CD14-positive monocyte (primary cell): ENCODE measurements around the gene RALGAPA2. TPM values are rescaled to one million over a fixed set of nuclear protein-coding genes. Genes with fewer than 3 reads are reported as not detected.

Experiments used
- DNase-seq, 3 donors: peaks; one replicate each; pipeline ENCODE4 v3.0.0-alpha.2; 2011 to 2022
- H2AFZ ChIP-seq: 2 replicates; pipeline ENCODE4 v1.6.0; 2012; ENCODE audit warnings: mild to moderate bottlenecking, low read depth, low read length, inconsistent platforms; ENCODE audit not compliant: insufficient read depth, poor library complexity, severe bottlenecking
- H3K27ac ChIP-seq, 2 donors: 1 replicate in 1 of 2; 2 replicates in 1 of 2; pipeline ENCODE4 v1.5.1; 2012 to 2013; ENCODE audit warnings: low read length in 2 of 2, control low read depth in 1 of 2, inconsistent platforms in 1 of 2, low read depth in 1 of 2, mild to moderate bottlenecking in 1 of 2
- H3K27me3 ChIP-seq, 2 donors: one replicate each; pipeline versions ENCODE4 v1.6.0 to v1.6.1; 2011 to 2013; ENCODE audit warnings: low read length in 2 of 2; ENCODE audit not compliant: control insufficient read depth in 2 of 2, insufficient read depth in 2 of 2
- H3K36me3 ChIP-seq, 2 donors: replicated peaks in 1 of 2; 1 replicate in 1 of 2; 2 replicates in 1 of 2; pipeline versions ENCODE4 v1.5.1 to v1.6.1; 2012 to 2013; ENCODE audit warnings: low read length in 2 of 2, control low read depth in 1 of 2, inconsistent platforms in 1 of 2, mild to moderate bottlenecking in 1 of 2; ENCODE audit not compliant: insufficient read depth in 2 of 2, control insufficient read depth in 1 of 2
- H3K4me1 ChIP-seq, 2 donors: 1 replicate in 1 of 2; 2 replicates in 1 of 2; pipeline versions ENCODE4 v1.5.1 to v1.6.1; 2012 to 2013; ENCODE audit warnings: low read length in 2 of 2, control low read depth in 1 of 2, inconsistent platforms in 1 of 2, mild to moderate bottlenecking in 1 of 2, moderate library complexity in 1 of 2; ENCODE audit not compliant: insufficient read depth in 2 of 2, control insufficient read depth in 1 of 2
- H3K4me2 ChIP-seq: replicated peaks from 2 replicates; pipeline ENCODE3; 2012; ENCODE audit warnings: low read length, moderate library complexity, mild to moderate bottlenecking; ENCODE audit not compliant: poor library complexity, severe bottlenecking; ENCODE audit errors: extremely low read depth
- H3K4me3 ChIP-seq, 3 experiments: fragments of 200-600 bp in 1 of 3; sonication (generic) in 1 of 3; replicated peaks in 1 of 3; 1 replicate in 2 of 3; 2 replicates in 1 of 3; pipeline ENCODE4 v1.5.1; 2011 to 2013; ENCODE audit warnings: low read length in 3 of 3, mild to moderate bottlenecking in 3 of 3, control low read depth in 2 of 3, low read depth in 2 of 3, inconsistent platforms in 1 of 3, moderate library complexity in 1 of 3
- H3K79me2 ChIP-seq: 2 replicates; pipeline ENCODE4 v1.6.0; 2012; ENCODE audit warnings: mild to moderate bottlenecking, control low read depth, inconsistent platforms, low read length, moderate library complexity; ENCODE audit not compliant: insufficient read depth
- H3K9ac ChIP-seq: 2 replicates; pipeline ENCODE4 v1.6.0; 2017; ENCODE audit warnings: low read length, mild to moderate bottlenecking; ENCODE audit not compliant: insufficient read depth, poor library complexity, severe bottlenecking
- H3K9me3 ChIP-seq, 2 donors: replicated peaks in 1 of 2; 1 replicate in 1 of 2; 2 replicates in 1 of 2; pipeline versions ENCODE4 v1.5.1 to v1.6.1; 2012 to 2013; ENCODE audit warnings: low read length in 2 of 2, control low read depth in 1 of 2; ENCODE audit not compliant: control insufficient read depth in 1 of 2, insufficient read depth in 1 of 2
- H4K20me1 ChIP-seq: 2 replicates; pipeline ENCODE4 v1.6.0; 2012; ENCODE audit warnings: mild to moderate bottlenecking, low read length, control low read depth, moderate library complexity; ENCODE audit not compliant: insufficient read depth
- H3K27ac Mint-ChIP-seq, 7 donors: one replicate each; pipeline ENCODE4 v1.8.0; 2020; ENCODE audit warnings: mild to moderate bottlenecking in 7 of 7, mixed read lengths in 7 of 7, moderate library complexity in 6 of 7, inconsistent platforms in 2 of 7
- H3K27me3 Mint-ChIP-seq, 3 donors: one replicate each; pipeline ENCODE4 v1.8.0; 2021 to 2022; ENCODE audit warnings: low read depth in 3 of 3, mild to moderate bottlenecking in 3 of 3, mixed read lengths in 3 of 3, moderate library complexity in 3 of 3, inconsistent platforms in 1 of 3
- H3K36me3 Mint-ChIP-seq, 2 donors: one replicate each; pipeline ENCODE4 v1.8.0; 2020; ENCODE audit warnings: mixed read lengths in 2 of 2, inconsistent platforms in 1 of 2, mild to moderate bottlenecking in 1 of 2
- H3K4me1 Mint-ChIP-seq: one replicate; pipeline ENCODE4 v1.8.0; 2020; ENCODE audit warnings: mild to moderate bottlenecking, mixed read lengths
- H3K4me3 Mint-ChIP-seq, 2 donors: one replicate each; pipeline ENCODE4 v1.8.0; 2020; ENCODE audit warnings: mild to moderate bottlenecking in 2 of 2, mixed read lengths in 2 of 2, moderate library complexity in 1 of 2
- H3K9me3 Mint-ChIP-seq, 7 donors: one replicate each; pipeline ENCODE4 v1.8.0; 2020 to 2022; ENCODE audit warnings: mixed read lengths in 7 of 7, mild to moderate bottlenecking in 6 of 7, moderate library complexity in 6 of 7, inconsistent platforms in 2 of 7
- WGBS: methylation state at CpG from one replicate; pipeline ENCODE4 v1.1.5; 2013; ENCODE audit warnings: missing lambda C conversion rate; ENCODE audit not compliant: insufficient coverage; 5-methylcytosine and 5-hydroxymethylcytosine counted together
- intact Hi-C, 2 donors: fragments of 100-400 bp; cut with micrococcal nuclease; formaldehyde crosslinking; loops; one replicate each; pipeline versions ENCODE4 v1.15.0 to v1.15.1; 2023
- polyA plus RNA-seq, 3 donors: library from polyadenylated mRNA; depleted of rRNA in 1 of 3; unstranded in 2 of 3; stranded (reverse) in 1 of 3; fragments of 300-500 nt in 2 of 3; fragments of >200 nt in 1 of 3; fragmentation: Illumina TruSeq in 2 of 3; gene quantifications; 1 replicate in 2 of 3; 2 replicates in 1 of 3; pipeline ENCODE4 v1.2.3, GENCODE V29; 2012 to 2021
- TF ChIP-seq, protein P1 (sequence below): fragments of 200-600 bp; IDR thresholded peaks from one replicate; pipeline ENCODE4 v1.8.0; 2022; ENCODE audit warnings: antibody characterized with exemption, mild to moderate bottlenecking

The RALGAPA2 gene
- polyA plus RNA-seq, 3 donors: 6.2 to 13.0 (median 8.9) TPM

DNA sequence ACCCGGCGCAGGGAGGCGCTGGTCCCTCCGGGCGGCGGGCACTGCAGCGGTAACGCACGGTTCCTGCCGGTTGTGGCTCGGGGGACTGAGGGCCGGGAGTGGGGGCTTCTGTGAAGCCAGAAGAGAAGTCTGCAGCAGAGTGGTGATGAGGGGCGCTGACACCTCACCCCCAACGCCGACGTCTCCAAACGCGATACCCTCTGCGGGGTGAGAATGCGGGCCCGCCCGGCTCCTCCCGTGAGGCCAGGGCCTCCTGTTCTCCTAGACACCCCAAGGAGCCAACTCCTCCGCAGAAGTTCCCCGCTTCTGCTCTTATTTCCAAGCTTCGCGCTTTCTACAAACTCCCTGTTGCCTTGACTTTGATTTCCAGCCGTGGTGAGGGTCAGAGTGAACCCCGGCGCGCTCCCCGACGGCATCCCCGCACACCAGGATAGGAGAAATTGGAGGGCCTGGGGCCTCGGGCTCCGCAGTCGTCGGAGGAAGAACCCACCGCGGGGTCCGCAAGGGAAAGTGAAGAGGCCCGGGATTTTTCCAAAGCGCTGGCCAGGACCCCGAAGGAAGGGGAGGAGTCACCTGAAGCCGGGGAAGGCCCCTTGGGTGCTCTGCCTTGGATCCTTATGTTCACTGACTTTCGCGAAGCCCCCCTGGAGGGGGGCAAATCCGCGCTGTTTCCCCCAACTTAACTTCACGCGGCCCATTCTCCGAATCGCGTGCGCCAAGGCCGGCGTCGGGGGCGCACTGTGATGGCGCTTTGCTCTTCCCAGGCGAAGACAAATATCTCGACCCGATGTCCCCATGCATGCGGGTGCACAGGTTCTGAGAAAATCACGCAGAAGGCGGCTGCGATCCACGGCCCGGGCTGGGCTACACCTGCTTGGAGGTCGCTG, 347.6 kb downstream of the RALGAPA2 start:
- Histone ChIP-seq H2AFZ (no peak overlapping the region), H4K20me1 (no peaks in the 10 kb centered on the region), H3K9ac (no peak overlapping the region), H3K9me3 (peaks cover 0 to 20% of the 10 kb centered on the region in 2 donors), H3K79me2 (no peaks in the 10 kb centered on the region), H3K4me3 (peak overlapping the region in 1 of 3 experiments; percentile 44), H3K27me3 (peaks cover 68 to 84% of the 10 kb centered on the region in 2 donors), H3K27ac (no peak overlapping the region), H3K4me2 (peak overlapping the region; percentile 56), H3K36me3 (no peaks in the 10 kb centered on the region), H3K4me1 (peaks cover 36 to 61% of the 10 kb centered on the region in 2 donors)
- Mint-ChIP-seq H3K9me3 (peaks cover 0 to 29% (median 7%) of the 10 kb centered on the region in 7 donors), H3K27ac (no peak overlapping the region), H3K27me3 (peaks cover 76 to 88% (median 77%) of the 10 kb centered on the region in 3 donors), H3K36me3 (peaks cover 3 to 5% of the 10 kb centered on the region in 2 donors), H3K4me1 (peaks cover 49% of the 10 kb centered on the region), H3K4me3 (peak overlapping the region in 1 of 2 donors; percentile 84)
- WGBS: 7% methylated on average over 48 of the region's 70 CpGs
- TF ChIP-seq, protein P1, sequence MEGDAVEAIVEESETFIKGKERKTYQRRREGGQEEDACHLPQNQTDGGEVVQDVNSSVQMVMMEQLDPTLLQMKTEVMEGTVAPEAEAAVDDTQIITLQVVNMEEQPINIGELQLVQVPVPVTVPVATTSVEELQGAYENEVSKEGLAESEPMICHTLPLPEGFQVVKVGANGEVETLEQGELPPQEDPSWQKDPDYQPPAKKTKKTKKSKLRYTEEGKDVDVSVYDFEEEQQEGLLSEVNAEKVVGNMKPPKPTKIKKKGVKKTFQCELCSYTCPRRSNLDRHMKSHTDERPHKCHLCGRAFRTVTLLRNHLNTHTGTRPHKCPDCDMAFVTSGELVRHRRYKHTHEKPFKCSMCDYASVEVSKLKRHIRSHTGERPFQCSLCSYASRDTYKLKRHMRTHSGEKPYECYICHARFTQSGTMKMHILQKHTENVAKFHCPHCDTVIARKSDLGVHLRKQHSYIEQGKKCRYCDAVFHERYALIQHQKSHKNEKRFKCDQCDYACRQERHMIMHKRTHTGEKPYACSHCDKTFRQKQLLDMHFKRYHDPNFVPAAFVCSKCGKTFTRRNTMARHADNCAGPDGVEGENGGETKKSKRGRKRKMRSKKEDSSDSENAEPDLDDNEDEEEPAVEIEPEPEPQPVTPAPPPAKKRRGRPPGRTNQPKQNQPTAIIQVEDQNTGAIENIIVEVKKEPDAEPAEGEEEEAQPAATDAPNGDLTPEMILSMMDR: no peak
- intact Hi-C loops: no loop called here
- DNase-seq: no peak

DNA sequence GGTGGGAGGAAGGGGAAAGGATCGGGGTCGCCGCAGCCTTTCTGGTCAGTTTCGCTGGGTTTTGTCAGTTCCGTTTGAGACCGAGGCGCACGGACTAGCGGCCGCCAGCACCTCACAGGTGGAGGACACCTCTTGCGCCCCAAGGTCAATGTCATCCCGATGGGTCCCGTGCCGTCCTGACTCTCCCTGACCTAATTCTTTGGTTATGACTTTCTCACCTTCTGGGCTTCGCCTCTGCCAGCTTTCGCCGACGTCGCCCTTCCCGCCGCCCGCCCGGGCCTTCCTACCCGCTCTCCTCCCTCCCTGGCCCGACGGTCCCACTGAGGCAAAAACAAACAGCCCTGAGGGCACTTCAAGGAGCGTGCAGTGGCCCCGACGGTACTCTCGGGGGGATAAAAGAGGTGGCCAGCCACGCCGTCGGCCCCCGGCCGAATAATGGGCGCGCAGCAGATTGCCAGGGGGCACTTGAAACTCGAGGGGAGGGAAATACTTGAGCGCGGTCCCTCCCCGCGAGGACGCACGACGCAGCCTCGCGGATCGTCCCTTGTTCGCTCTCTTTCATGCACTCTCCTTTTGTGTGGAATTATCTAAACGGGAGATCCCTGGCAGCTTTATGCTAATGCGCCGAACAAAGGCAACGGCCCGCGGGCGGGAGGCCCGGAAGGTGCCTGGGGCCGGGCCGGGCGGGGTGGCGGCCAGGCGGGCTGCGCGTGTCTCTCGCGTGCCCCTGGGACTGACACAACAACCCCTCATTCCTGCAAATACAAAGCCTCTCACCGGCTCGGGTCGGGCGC, 348.4 kb downstream of the RALGAPA2 start:
- Histone ChIP-seq H3K4me1 (peaks cover 32 to 53% of the 10 kb centered on the region in 2 donors), H3K36me3 (no peaks in the 10 kb centered on the region), H3K79me2 (no peaks in the 10 kb centered on the region), H2AFZ (no peak overlapping the region), H3K4me3 (peak overlapping the region in 1 of 3 experiments; percentile 44), H4K20me1 (no peaks in the 10 kb centered on the region), H3K4me2 (peak overlapping the region; percentile 56), H3K27me3 (peaks cover 64 to 78% of the 10 kb centered on the region in 2 donors), H3K9ac (no peak overlapping the region), H3K27ac (no peak overlapping the region), H3K9me3 (peaks cover 0 to 18% of the 10 kb centered on the region in 2 donors)
- H3K9me3 Mint-ChIP-seq: peaks cover 0 to 29% (median 6%) of the 10 kb centered on the region in 7 donors
- WGBS: 1% methylated on average over 61 of the region's 70 CpGs
- no peak for DNase-seq
- no peak overlapping the region for H3K27ac Mint-ChIP-seq
- peak overlapping the region; percentile 65 to 87 for H3K4me3 Mint-ChIP-seq
- H3K36me3 Mint-ChIP-seq: peaks cover 2 to 4% of the 10 kb centered on the region in 2 donors
- intact Hi-C loops: no loop called here
- peaks cover 47% of the 10 kb centered on the region for H3K4me1 Mint-ChIP-seq
- peaks cover 74 to 84% (median 78%) of the 10 kb centered on the region in 3 donors for H3K27me3 Mint-ChIP-seq
- TF ChIP-seq, protein P1: no peak
